GM23338 (cell line): ENCODE results near the gene TCP10L. TPM values are rescaled to one million over a fixed set of nuclear protein-coding genes. Genes with fewer than 3 reads are reported as not detected.

ENCODE experiments used
- ATAC-seq: fragments of 200-7000 bp; cut with Tn5 transposase; 3 replicates; pipeline ENCODE4 v1.9.1; 2020
- DNase-seq: peaks from one replicate; pipeline ENCODE4 v3.0.0-alpha.2; 2015; ENCODE audit warnings: low spot score
- H2AFZ ChIP-seq: fragments of 200-600 bp; sonication (generic); 2 replicates; pipeline ENCODE4 v1.8.0; 2016; ENCODE audit warnings: antibody characterized with exemption, mild to moderate bottlenecking, moderate library complexity
- H3F3A ChIP-seq: fragments of 200-600 bp; sonication (generic); replicated peaks from 2 replicates; pipeline ENCODE4 v1.8.0; 2017; ENCODE audit warnings: antibody characterized with exemption, mixed run types, low read depth
- H3K27ac ChIP-seq: fragments of 200-600 bp; sonication (generic); 2 replicates; pipeline ENCODE4 v1.6.1; 2016; ENCODE audit warnings: low read depth
- H3K27me3 ChIP-seq: fragments of 200-600 bp; sonication (generic); 2 replicates; pipeline ENCODE4 v1.8.0; 2016; ENCODE audit warnings: mild to moderate bottlenecking, mixed run types, moderate library complexity; ENCODE audit not compliant: insufficient read depth
- H3K36me3 ChIP-seq: fragments of 200-600 bp; sonication (generic); 2 replicates; pipeline ENCODE4 v1.8.0; 2016; ENCODE audit warnings: mild to moderate bottlenecking; ENCODE audit not compliant: insufficient read depth
- H3K4me1 ChIP-seq: fragments of 200-600 bp; sonication (generic); 2 replicates; pipeline ENCODE4 v1.8.0; 2016; ENCODE audit warnings: mild to moderate bottlenecking, moderate library complexity; ENCODE audit not compliant: insufficient read depth
- H3K4me2 ChIP-seq: fragments of 200-600 bp; sonication (generic); 2 replicates; pipeline ENCODE4 v1.7.1; 2017; ENCODE audit warnings: mixed run types
- H3K4me3 ChIP-seq: fragments of 200-600 bp; sonication (generic); 2 replicates; pipeline ENCODE4 v1.6.1; 2016; ENCODE audit warnings: mixed run types
- H3K79me2 ChIP-seq: fragments of 200-600 bp; sonication (generic); replicated peaks from 2 replicates; pipeline ENCODE4 v1.8.0; 2017; ENCODE audit warnings: mild to moderate bottlenecking; ENCODE audit not compliant: insufficient read depth
- H3K9me2 ChIP-seq: fragments of 200-600 bp; sonication (generic); 2 replicates; pipeline ENCODE4 v1.8.0; 2017; ENCODE audit not compliant: insufficient read depth
- H4K20me1 ChIP-seq: fragments of 200-600 bp; sonication (generic); replicated peaks from 2 replicates; pipeline ENCODE4 v1.8.0; 2017; ENCODE audit warnings: mild to moderate bottlenecking; ENCODE audit not compliant: insufficient read depth
- H3K27ac Mint-ChIP-seq: 2 replicates; pipeline ENCODE4 v1.8.0; 2020; ENCODE audit warnings: inconsistent platforms, mild to moderate bottlenecking, moderate library complexity, mixed read lengths
- H3K27me3 Mint-ChIP-seq: 3 replicates; pipeline ENCODE4 v1.8.0; 2022; ENCODE audit warnings: low read depth, mild to moderate bottlenecking, moderate library complexity, mixed read lengths, inconsistent platforms; ENCODE audit not compliant: insufficient read depth, poor library complexity
- H3K36me3 Mint-ChIP-seq: 3 replicates; pipeline ENCODE4 v1.8.0; 2021; ENCODE audit warnings: low read depth, mild to moderate bottlenecking, inconsistent platforms, moderate library complexity, mixed read lengths
- H3K4me1 Mint-ChIP-seq: 3 replicates; pipeline ENCODE4 v1.8.0; 2020; ENCODE audit warnings: mild to moderate bottlenecking, inconsistent platforms, mixed read lengths
- H3K4me3 Mint-ChIP-seq: 3 replicates; pipeline ENCODE4 v1.8.0; 2021; ENCODE audit warnings: moderate library complexity, mild to moderate bottlenecking, inconsistent platforms, mixed read lengths
- H3K9me3 Mint-ChIP-seq: 3 replicates; pipeline ENCODE4 v1.8.0; 2020; ENCODE audit warnings: moderate library complexity, mild to moderate bottlenecking, inconsistent platforms, mixed read lengths
- CREB1 ChIP-seq: fragments of 250-450 bp; sonication (Bioruptor Pico); IDR thresholded peaks from 2 replicates; pipeline ENCODE4 v1.5.0; 2020; ENCODE audit warnings: low read depth, mild to moderate bottlenecking, moderate library complexity
- NANOG ChIP-seq: IDR thresholded peaks from 2 replicates; pipeline ENCODE4 v1.6.1; 2016; ENCODE audit warnings: antibody characterized with exemption, borderline replicate concordance
- POLR2AphosphoS5 ChIP-seq: IDR thresholded peaks from 2 replicates; pipeline ENCODE4 v1.6.1; 2016; ENCODE audit warnings: antibody characterized with exemption, low read depth
- ZNF114 ChIP-seq: fragments of 250-450 bp; sonication (Bioruptor Pico); IDR thresholded peaks from 2 replicates; pipeline ENCODE4 v1.5.0; 2020; ENCODE audit warnings: mild to moderate bottlenecking, moderate library complexity
- ZNF462 ChIP-seq: fragments of 250-450 bp; sonication (Bioruptor Pico); IDR thresholded peaks from 2 replicates; pipeline ENCODE4 v1.5.0; 2020; ENCODE audit warnings: mild to moderate bottlenecking, moderate library complexity
- polyA plus RNA-seq: library from polyadenylated mRNA; unstranded; fragments of >200 nt; fragmentation: Nextera tagmentation; extraction: Ambion mirVana; gene quantifications from 2 replicates; pipeline ENCODE4 v1.2.1, GENCODE V29; 2016
- total RNA-seq: library from RNA; depleted of rRNA; stranded (reverse); fragments of >200 nt; shearing (Covaris generic); gene quantifications from 2 replicates; pipeline ENCODE4 v1.2.3, GENCODE V29; 2014
- TF ChIP-seq, protein P1 (sequence below), 2 experiments: fragments of 200-600 bp in 1 of 2; sonication (generic) in 1 of 2; conservative IDR thresholded peaks; 2 replicates each; pipeline versions ENCODE4 v1.5.1 to v1.6.1; 2016 to 2017; ENCODE audit warnings: antibody characterized with exemption in 2 of 2, low read depth in 2 of 2, mild to moderate bottlenecking in 2 of 2, moderate library complexity in 1 of 2

The TCP10L gene
- total and polyA plus RNA-seq, 2 experiments from 2014 or later = 0.10 to 0.65 TPM

- ATAC-seq = peak; percentile 74
- H3K36me3 Mint-ChIP-seq = peaks cover 32% of the 10 kb centered on the region
- no peak overlapping the region for H3K4me3 Mint-ChIP-seq
- Histone ChIP-seq H3K4me2 (peak overlapping the region; percentile 33), H3K36me3 (no peaks in the 10 kb centered on the region), H4K20me1 (no peaks in the 10 kb centered on the region), H3K4me3 (no peak overlapping the region), H3K27ac (peak overlapping the region; percentile 86), H3K9me2 (no peaks in the 10 kb centered on the region; the same call in 1 of the 2 replicates), H3F3A (0 out of 2 replicates have a peak, but pooled peaks cover 4% of the 10 kb centered on the region), H3K79me2 (no peaks in the 10 kb centered on the region), H3K4me1 (peaks cover 14% of the 10 kb centered on the region), H3K27me3 (no peaks in the 10 kb centered on the region), H2AFZ (no peak overlapping the region)
- H3K27ac Mint-ChIP-seq = peak overlapping the region; percentile 86
- H3K9me3 Mint-ChIP-seq = peaks cover 29% of the 10 kb centered on the region
- H3K4me1 Mint-ChIP-seq = peaks cover 33% of the 10 kb centered on the region
- TF ChIP-seq NANOG (no peak), ZNF462 (CRISPR knock-in tag) (no peak), POLR2AphosphoS5 (no peak), ZNF114 (CRISPR knock-in tag) (no peak), CREB1 (peak; percentile 73)
- TF ChIP-seq, protein P1, sequence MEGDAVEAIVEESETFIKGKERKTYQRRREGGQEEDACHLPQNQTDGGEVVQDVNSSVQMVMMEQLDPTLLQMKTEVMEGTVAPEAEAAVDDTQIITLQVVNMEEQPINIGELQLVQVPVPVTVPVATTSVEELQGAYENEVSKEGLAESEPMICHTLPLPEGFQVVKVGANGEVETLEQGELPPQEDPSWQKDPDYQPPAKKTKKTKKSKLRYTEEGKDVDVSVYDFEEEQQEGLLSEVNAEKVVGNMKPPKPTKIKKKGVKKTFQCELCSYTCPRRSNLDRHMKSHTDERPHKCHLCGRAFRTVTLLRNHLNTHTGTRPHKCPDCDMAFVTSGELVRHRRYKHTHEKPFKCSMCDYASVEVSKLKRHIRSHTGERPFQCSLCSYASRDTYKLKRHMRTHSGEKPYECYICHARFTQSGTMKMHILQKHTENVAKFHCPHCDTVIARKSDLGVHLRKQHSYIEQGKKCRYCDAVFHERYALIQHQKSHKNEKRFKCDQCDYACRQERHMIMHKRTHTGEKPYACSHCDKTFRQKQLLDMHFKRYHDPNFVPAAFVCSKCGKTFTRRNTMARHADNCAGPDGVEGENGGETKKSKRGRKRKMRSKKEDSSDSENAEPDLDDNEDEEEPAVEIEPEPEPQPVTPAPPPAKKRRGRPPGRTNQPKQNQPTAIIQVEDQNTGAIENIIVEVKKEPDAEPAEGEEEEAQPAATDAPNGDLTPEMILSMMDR (conservative IDR thresholded peaks at IDR 0.05; ENCODE audit: low read depth in 2 of 2) = peak; percentile 52 to 76
- peak; percentile 77 for DNase-seq
- H3K27me3 Mint-ChIP-seq = peaks cover 8% of the 10 kb centered on the region
These were observed 22.9 kb downstream of the TCP10L start for GRCh38 chr21:32562426-32562825.
